Activated CD4-positive, alpha-beta memory T cell treated with anti-CD3 and anti-CD28 coated beads for 36 hours (primary cell): ENCODE data around the gene CLCN1. TPM values are rescaled to one million over a fixed set of nuclear protein-coding genes. Genes with fewer than 3 reads are reported as not detected.
A peak's percentile ranks its signal among the peaks of the same experiment; 100 is the strongest.

Experiments used
- CTCF ChIA-PET: fragments of 350-600 bp; sonication (Branson Sonifier 250); formaldehyde crosslinking; loops from one replicate; lab custom pipeline; 2021; ENCODE audit warnings: antibody characterized with exemption, inconsistent platforms; lab: Charles Lee
- POLR2A ChIA-PET: fragments of 350-600 bp; sonication (Branson Sonifier 250); formaldehyde crosslinking; loops from one replicate; lab custom pipeline; 2021; ENCODE audit warnings: antibody characterized with exemption; lab: Charles Lee
- DNase-seq: peaks from one replicate; pipeline ENCODE4 v3.0.0-alpha.2; 2020
- H3K27ac Mint-ChIP-seq: one replicate; pipeline ENCODE4 v1.8.0; 2021; ENCODE audit warnings: mixed read lengths
- H3K27me3 Mint-ChIP-seq: one replicate; pipeline ENCODE4 v1.8.0; 2021; ENCODE audit warnings: mixed read lengths
- H3K36me3 Mint-ChIP-seq: one replicate; pipeline ENCODE4 v1.8.0; 2021; ENCODE audit warnings: mixed read lengths
- H3K4me1 Mint-ChIP-seq: one replicate; pipeline ENCODE4 v1.8.0; 2021; ENCODE audit warnings: low read depth, mixed read lengths
- H3K4me3 Mint-ChIP-seq: one replicate; pipeline ENCODE4 v1.8.0; 2021; ENCODE audit warnings: mild to moderate bottlenecking, mixed read lengths
- H3K9me3 Mint-ChIP-seq: one replicate; pipeline ENCODE4 v1.8.0; 2021; ENCODE audit warnings: mixed read lengths
- intact Hi-C: fragments of 100-400 bp; cut with micrococcal nuclease; formaldehyde crosslinking; loops from one replicate; pipeline ENCODE4 v1.15.1; 2023
- total RNA-seq, 2 experiments: library from RNA; stranded (reverse); gene quantifications; one replicate each; pipeline ENCODE4 v1.2.3, GENCODE V29; 2021

The CLCN1 gene
- total RNA-seq, 2 experiments from 2014 or later, result 0.17 TPM; not detected in 1

GRCh38 chr7:143368387-143368786 lies 52.5 kb downstream of the CLCN1 start:
- no peak overlapping the region for H3K27ac Mint-ChIP-seq
- no peak for DNase-seq
- no peaks in the 10 kb centered on the region for H3K36me3 Mint-ChIP-seq
- peaks cover 21% of the 10 kb centered on the region for H3K4me1 Mint-ChIP-seq
- no peak overlapping the region for H3K4me3 Mint-ChIP-seq
- no peaks in the 10 kb centered on the region for H3K9me3 Mint-ChIP-seq
- ChIA-PET POLR2A (no interaction called here), CTCF (interaction anchor here (1.1 to 1.9 kb wide), 3 partner anchors 11 to 47 kb away, joined by 4 to 10 read pairs (median 6); no protein-coding TSS in a partner anchor)
- intact Hi-C loops, result no loop called here
- H3K27me3 Mint-ChIP-seq, result peaks cover 9% of the 10 kb centered on the region

DNA sequence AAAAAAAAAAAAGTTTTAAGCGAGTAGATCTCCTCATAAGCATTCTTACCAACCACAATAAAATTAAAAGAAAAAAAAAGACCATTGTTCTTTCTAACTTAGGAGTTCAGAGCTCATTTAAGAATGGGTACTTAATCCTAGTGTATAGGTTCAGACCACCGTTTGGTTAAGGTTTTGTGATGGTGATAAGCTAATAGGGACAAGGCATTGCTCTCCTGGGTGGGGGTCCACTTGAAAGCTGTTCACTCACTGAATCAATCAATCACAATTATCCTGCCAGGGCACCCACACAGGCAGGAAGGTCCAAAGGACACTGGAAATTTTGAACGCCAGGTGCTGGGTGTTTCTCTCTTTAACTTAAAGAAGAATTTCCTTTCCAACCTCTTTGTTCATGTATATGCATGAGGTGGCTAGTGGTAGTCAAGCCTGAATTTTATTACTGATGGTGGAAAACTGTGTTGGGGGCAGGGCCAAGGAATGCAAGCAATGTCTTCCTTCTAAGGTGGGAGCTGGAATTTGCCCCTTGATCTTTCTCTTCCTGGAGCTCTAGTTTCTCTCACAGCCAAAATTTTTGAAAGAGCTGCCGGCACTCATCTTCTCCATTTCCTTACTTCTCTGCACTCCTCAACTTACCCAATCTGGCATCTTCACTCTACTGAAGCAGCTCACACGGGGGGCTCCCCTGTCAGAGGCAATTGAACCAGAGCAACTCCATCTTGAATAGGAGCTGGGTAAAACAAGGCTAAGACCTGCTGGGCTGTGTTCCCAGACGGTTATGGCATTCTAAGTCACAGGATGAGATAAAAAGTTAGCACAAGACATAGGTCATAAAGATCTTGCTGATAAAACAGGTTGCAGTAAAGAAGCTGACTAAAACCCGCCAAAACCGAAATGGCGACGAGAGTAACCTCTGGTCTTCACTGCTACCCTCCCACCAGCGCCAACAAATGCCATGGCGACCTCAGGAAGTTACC lies 54.1 kb downstream of the CLCN1 start:
- Mint-ChIP-seq H3K27me3 (no peaks in the 10 kb centered on the region), H3K9me3 (no peaks in the 10 kb centered on the region), H3K27ac (no peak overlapping the region), H3K4me1 (peaks cover 34% of the 10 kb centered on the region), H3K4me3 (no peak overlapping the region), H3K36me3 (no peaks in the 10 kb centered on the region)
- POLR2A ChIA-PET, result interaction anchor here (0.9 kb wide), 1 partner anchor 11 kb away, joined by 3 read pairs; no protein-coding TSS in a partner anchor
- intact Hi-C loops, result loop anchor here (5.0 kb wide), 1 partner anchor 37 kb away; the partner anchor contains the start of gene EPHA1
- DNase-seq, result no peak
- CTCF ChIA-PET, result interaction anchor here (0.7 to 2.2 kb wide), 5 partner anchors 10 to 95 kb away, joined by 4 to 10 read pairs (median 6); no protein-coding TSS in a partner anchor

DNA sequence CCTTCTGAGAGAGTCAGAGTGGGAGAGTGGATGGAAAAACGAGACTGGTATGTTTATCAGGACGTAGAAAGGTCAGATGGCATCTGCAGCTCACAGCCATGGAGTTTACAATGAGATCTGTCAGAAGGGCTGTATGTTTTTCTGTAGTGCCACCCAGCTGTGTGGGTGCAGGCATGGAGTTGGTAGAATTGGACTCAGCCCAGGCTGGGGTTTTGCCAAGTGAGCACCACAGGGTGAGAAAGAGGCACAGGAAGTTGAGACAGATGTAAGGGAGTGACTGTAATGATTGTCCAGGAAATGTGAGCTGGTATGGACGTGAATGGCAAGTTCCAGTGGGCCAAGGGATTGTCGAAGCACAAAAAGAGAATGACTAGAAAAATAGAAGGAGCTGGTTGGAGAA lies 56.2 kb downstream of the CLCN1 start:
- Mint-ChIP-seq H3K4me1 (peaks cover 51% of the 10 kb centered on the region), H3K4me3 (peak overlapping the region; percentile 7), H3K36me3 (no peaks in the 10 kb centered on the region), H3K27me3 (no peaks in the 10 kb centered on the region), H3K9me3 (no peaks in the 10 kb centered on the region), H3K27ac (peak overlapping the region; percentile 70)
- POLR2A ChIA-PET, result interaction anchor here (0.6 to 1.1 kb wide), 2 partner anchors 8 to 131 kb away, joined by 3 read pairs; no protein-coding TSS in a partner anchor
- intact Hi-C loops, result loop anchor here (1.0 to 5.0 kb wide), 4 partner anchors 8 to 132 kb away; partner anchors contain the start of genes EPHA1 and FAM131B
- DNase-seq, result peak; percentile 88
- CTCF ChIA-PET, result interaction anchor here (0.7 to 2.2 kb wide), 10 partner anchors 8 to 132 kb away, joined by 3 to 16 read pairs (median 5); partner anchors contain the start of gene FAM131B

DNA sequence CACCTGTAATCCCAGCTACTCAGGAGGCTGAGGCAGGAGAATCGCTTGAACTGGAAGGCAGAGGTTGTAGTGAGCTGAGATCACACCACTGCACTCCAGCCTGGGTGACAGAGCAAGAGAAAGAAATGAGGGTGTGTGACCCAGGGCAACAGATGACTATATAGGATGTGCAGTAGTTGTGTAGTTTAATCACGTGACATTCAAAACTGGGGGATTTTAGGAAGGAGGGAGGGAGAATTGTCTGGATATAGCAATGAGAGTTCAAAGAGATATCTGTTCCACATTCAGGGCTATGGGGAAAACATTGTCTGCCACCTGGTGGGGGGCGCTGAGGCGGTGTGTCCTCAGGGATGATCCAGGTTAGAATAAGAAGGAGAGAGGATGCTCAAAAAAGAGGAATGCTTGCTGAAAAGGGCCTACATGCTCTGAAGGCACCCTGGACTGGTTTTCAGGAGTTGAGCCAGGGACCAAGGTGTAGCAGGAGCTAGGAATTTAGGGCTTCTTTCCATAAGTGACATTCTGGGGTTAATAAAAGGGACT lies 57.4 kb downstream of the CLCN1 start:
- no peaks in the 10 kb centered on the region for H3K36me3 Mint-ChIP-seq
- H3K4me1 Mint-ChIP-seq, result peaks cover 59% of the 10 kb centered on the region
- H3K4me3 Mint-ChIP-seq, result no peak overlapping the region
- no peaks in the 10 kb centered on the region for H3K27me3 Mint-ChIP-seq
- ChIA-PET POLR2A (no interaction called here), CTCF (interaction anchor here (1.5 to 1.9 kb wide), 2 partner anchors 28 to 133 kb away, joined by 5 to 15 read pairs; no protein-coding TSS in a partner anchor)
- H3K27ac Mint-ChIP-seq, result peak overlapping the region; percentile 23
- H3K9me3 Mint-ChIP-seq, result no peaks in the 10 kb centered on the region
- DNase-seq, result no peak
- intact Hi-C loops, result loop anchor here (5.0 kb wide), 1 partner anchor 34 kb away; the partner anchor contains the start of gene EPHA1

DNA sequence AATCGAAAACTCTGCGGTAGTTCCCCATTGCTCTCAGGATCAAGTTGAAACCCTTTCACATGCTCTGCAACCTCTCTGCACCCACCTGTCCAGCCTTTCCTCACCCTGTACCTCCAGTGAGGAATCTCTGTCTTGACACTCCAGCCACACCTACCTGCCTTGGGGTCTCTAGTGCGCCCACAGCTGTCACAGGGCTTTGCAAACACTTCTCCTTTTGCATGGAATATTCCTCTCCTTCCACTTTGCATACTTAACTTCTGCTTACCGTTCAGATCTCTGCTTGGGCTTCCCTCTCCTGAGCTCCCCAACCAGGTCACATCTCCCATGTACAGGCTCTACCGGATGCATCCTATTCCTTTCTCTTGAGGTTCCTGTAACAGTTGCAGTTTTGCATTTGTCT lies 58.6 kb downstream of the CLCN1 start:
- Mint-ChIP-seq H3K27ac (peak overlapping the region; percentile 89), H3K4me1 (peaks cover 71% of the 10 kb centered on the region), H3K36me3 (no peaks in the 10 kb centered on the region), H3K27me3 (no peaks in the 10 kb centered on the region), H3K4me3 (no peak overlapping the region), H3K9me3 (no peaks in the 10 kb centered on the region)
- no peak for DNase-seq
- POLR2A ChIA-PET, result interaction anchor here (1.3 kb wide), 1 partner anchor 87 kb away, joined by 4 read pairs; the partner anchor contains the start of gene CASP2
- CTCF ChIA-PET, result interaction anchor here (1.1 to 2.0 kb wide), 4 partner anchors 10 to 133 kb away, joined by 3 to 6 read pairs (median 5); no protein-coding TSS in a partner anchor
- intact Hi-C loops, result loop anchor here (5.0 kb wide), 1 partner anchor 33 kb away; the partner anchor contains the start of gene EPHA1

DNA sequence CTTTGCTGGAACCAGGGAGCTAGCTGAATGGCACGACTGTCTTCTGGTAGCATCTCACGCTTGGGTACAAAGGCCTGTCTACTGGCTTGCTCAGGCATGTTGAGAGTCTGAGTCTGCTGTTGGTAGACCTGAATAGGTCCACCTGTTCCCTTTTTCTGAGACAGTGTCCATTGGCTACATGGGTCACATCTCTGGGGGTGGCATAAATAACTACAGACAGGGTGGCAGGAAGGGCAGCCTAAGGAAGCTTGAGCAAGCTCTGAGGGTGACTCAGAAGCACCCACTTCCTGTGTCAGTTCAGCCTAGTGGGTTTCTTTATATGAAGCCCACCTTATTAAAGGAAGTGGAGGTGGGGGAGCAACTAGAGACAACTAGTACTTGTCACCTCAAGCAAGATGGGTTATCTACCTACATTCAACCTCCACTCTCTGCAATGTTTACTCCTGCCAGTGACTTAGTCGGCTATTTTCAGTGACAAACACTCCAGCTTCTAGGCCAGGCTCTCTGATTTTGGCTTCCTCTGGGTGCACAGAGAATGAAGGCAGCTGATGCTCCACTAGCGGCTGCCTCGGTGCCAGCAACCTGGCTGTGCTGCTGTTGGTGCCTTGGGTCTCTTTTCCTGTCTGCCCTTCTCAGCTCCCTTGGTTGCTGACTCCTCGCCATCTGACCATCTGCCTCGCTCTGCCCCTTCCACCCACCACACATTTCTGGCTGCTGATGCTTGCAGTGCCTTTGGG lies 59.6 kb downstream of the CLCN1 start:
- peak overlapping the region; percentile 89 for H3K27ac Mint-ChIP-seq
- intact Hi-C loops, result no loop called here
- H3K4me1 Mint-ChIP-seq, result peaks cover 69% of the 10 kb centered on the region
- H3K9me3 Mint-ChIP-seq, result no peaks in the 10 kb centered on the region
- H3K36me3 Mint-ChIP-seq, result no peaks in the 10 kb centered on the region
- POLR2A ChIA-PET, result interaction anchor here (1.3 kb wide), 1 partner anchor 88 kb away, joined by 4 read pairs; the partner anchor contains the start of gene CASP2
- peak; percentile 57 for DNase-seq
- CTCF ChIA-PET, result interaction anchor here (0.9 to 2.0 kb wide), 6 partner anchors 30 to 135 kb away, joined by 3 to 8 read pairs (median 4); no protein-coding TSS in a partner anchor
- H3K4me3 Mint-ChIP-seq, result no peak overlapping the region
- no peaks in the 10 kb centered on the region for H3K27me3 Mint-ChIP-seq

GRCh38 chr7:143376396-143376795 lies 60.5 kb downstream of the CLCN1 start:
- Mint-ChIP-seq H3K4me1 (peaks cover 66% of the 10 kb centered on the region), H3K27me3 (no peaks in the 10 kb centered on the region), H3K36me3 (no peaks in the 10 kb centered on the region), H3K27ac (peak overlapping the region; percentile 57), H3K4me3 (no peak overlapping the region), H3K9me3 (no peaks in the 10 kb centered on the region)
- CTCF ChIA-PET, result interaction anchor here (1.5 kb wide), 2 partner anchors 41 to 136 kb away, joined by 3 to 8 read pairs; no protein-coding TSS in a partner anchor
- no peak for DNase-seq
- intact Hi-C loops, result no loop called here
- POLR2A ChIA-PET, result no interaction called here

DNA sequence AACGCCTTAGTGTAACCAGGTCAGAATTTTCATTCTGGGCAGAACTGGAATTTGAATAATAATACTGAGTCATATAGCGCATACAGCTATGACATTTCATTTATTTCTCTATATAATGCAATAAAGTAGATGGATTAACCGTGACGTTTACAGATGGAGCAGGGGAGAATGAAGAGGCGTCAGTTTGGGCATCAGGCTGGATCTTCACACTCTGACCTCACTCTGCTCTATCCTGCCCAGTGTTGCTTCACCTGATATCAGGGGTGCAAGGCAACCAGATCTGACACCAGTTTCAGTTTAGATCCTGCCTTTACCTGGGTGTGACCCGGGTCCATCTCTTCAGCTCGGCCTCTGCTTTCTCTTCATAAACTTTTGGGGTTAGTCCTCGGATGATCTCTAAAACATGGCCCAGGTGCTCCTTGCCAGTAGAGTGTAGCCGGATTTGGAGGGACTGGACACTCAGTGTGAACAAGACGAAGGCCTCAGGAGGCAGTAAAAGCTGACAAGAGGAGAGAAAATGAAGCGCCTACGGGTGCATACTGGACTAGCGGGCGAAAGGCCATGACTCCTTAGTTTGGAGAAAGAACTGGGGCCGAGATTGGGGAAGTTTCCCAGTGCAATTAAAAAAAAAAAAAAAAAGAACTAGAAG lies 63.8 kb downstream of the CLCN1 start:
- Mint-ChIP-seq H3K27me3 (no peaks in the 10 kb centered on the region), H3K27ac (peak overlapping the region; percentile 90), H3K9me3 (no peaks in the 10 kb centered on the region), H3K4me1 (peaks cover 42% of the 10 kb centered on the region), H3K36me3 (peaks cover 3% of the 10 kb centered on the region), H3K4me3 (peak overlapping the region; percentile 82)
- CTCF ChIA-PET, result interaction anchor here (0.6 to 3.4 kb wide), 34 partner anchors 8 to 1476 kb away, joined by 3 to 26 read pairs (median 4); partner anchors contain the start of genes CASP2, EPHA1, FAM131B and GSTK1
- POLR2A ChIA-PET, result interaction anchor here (0.6 to 1.9 kb wide), 7 partner anchors 17 to 1093 kb away, joined by 3 to 6 read pairs (median 4); partner anchors contain the start of genes CASP2, EPHA1 and FAM131B
- DNase-seq, result no peak
- intact Hi-C loops, result loop anchor here (1.0 to 5.0 kb wide), 9 partner anchors 7 to 1443 kb away; partner anchors contain the start of genes EPHA1 and FAM131B

DNA sequence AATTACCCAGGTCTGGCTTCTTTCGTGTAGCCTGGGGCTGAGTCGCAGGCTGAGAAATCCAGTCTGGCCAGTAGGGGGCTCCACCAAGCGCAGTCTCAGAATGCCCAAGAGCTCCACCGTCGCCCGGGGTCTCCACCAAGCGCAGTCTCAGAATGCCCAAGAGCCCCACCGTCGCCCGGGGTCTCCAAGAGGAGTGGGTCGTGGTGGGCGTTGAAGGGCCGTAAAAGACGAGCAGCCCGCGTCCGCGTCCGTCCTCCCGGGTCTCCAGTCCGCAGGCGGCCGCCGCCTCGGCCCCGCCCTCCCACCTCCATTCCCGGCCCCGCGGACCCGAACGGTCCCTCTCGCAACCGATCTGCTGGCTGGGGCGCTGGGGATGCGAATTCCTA lies 64.3 kb downstream of the CLCN1 start:
- H3K36me3 Mint-ChIP-seq, result peaks cover 3% of the 10 kb centered on the region
- H3K4me3 Mint-ChIP-seq, result peak overlapping the region; percentile 82
- ChIA-PET POLR2A (interaction anchor here (0.6 to 1.9 kb wide), 9 partner anchors 8 to 1094 kb away, joined by 3 to 6 read pairs (median 3); partner anchors contain the start of genes CASP2, EPHA1 and FAM131B), CTCF (interaction anchor here (0.5 to 3.4 kb wide), 32 partner anchors 9 to 572 kb away, joined by 3 to 26 read pairs (median 4); partner anchors contain the start of genes CASP2, EPHA1, FAM131B and GSTK1)
- H3K27me3 Mint-ChIP-seq, result no peaks in the 10 kb centered on the region
- intact Hi-C loops, result loop anchor here (1.0 to 5.0 kb wide), 9 partner anchors 8 to 1442 kb away; partner anchors contain the start of genes EPHA1 and FAM131B
- DNase-seq, result peak; percentile 93
- no peaks in the 10 kb centered on the region for H3K9me3 Mint-ChIP-seq
- peak overlapping the region; percentile 90 for H3K27ac Mint-ChIP-seq
- peaks cover 37% of the 10 kb centered on the region for H3K4me1 Mint-ChIP-seq
